ENCODE data around the gene MTHFS. TPM values are rescaled to one million over a fixed set of nuclear protein-coding genes. Genes with fewer than 3 reads are reported as not detected.

Gene MTHFS
- total and polyA plus RNA-seq, 2 donors (not counting 3 experiments of a cell fraction or from before 2014, with no cell fraction given), result 9.3 to 15.7 TPM

DNA sequence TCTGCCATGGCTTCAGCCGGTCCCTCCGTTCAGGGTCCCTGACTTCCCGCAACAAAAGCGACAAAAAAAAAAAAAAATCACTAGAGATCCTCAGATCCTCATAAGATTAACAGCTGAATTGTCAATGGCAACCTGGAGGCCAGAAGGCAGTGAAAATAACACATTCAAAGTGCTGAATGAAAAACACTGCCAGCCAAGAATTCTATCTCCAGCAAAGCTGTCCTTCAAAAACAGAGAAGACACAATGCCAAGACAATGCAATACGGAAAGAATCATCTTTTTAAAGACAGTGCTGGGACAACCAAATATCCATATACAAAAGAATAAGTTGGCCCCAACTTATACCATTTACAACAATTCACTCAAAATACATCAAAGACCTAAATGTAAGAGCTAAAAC is 21.6 kb downstream of the MTHFS start:
- Histone ChIP-seq H3K9ac (replicated peaks; ENCODE audit: extremely low read depth, insufficient read depth, low read length) (no peak overlapping the region), H3K79me2 (ENCODE audit: control insufficient read depth, insufficient read depth, low read length) (no peaks in the 10 kb centered on the region), H3K4me3 (replicated peaks in 1 of 3; ENCODE audit: insufficient read depth in 1 of 3, low read depth in 1 of 3, low read length in 3 of 3) (no peak overlapping the region), H3K36me3 (ENCODE audit: control insufficient read depth in 2 of 2, extremely low read depth in 1 of 2, insufficient read depth in 2 of 2, low read length in 2 of 2) (no peaks in the 10 kb centered on the region), H4K20me1 (replicated peaks; ENCODE audit: control insufficient read depth, extremely low read depth, insufficient read depth, low read length) (no peaks in the 10 kb centered on the region), H3K4me2 (ENCODE audit: insufficient read depth, low read length) (no peak overlapping the region), H3K27ac (ENCODE audit: insufficient read depth, low read depth, low read length) (no peak overlapping the region), H3K27me3 (ENCODE audit: control insufficient read depth in 2 of 2, insufficient read depth in 2 of 2, low read length in 2 of 2) (no peaks in the 10 kb centered on the region), H2AFZ (ENCODE audit: low read depth, low read length) (no peak overlapping the region), H3K9me1 (replicated peaks; ENCODE audit: control insufficient read depth, extremely low read depth, insufficient read depth, low read length) (no peaks in the 10 kb centered on the region), H3K4me1 (ENCODE audit: control insufficient read depth, extremely low read depth, insufficient read depth, low read length) (no peaks in the 10 kb centered on the region), H3K9me3 (replicated peaks; ENCODE audit: control insufficient read depth, insufficient read depth, low read length) (no peaks in the 10 kb centered on the region)
- dilution Hi-C loops (cut with MboI; ENCODE audit: extremely low pct_ligation_motif_present, low sequenced_read_pairs) (no loop called here), intact Hi-C loops (cut with micrococcal nuclease) (no loop called here)
- no TSS peak for BruUV-seq (replicated peaks)
- ChIA-PET CTCF (interaction anchor here (1.6 to 2.2 kb wide), 3 partner anchors 20 to 536 kb away, joined by 4 to 7 read pairs (median 7); no protein-coding TSS in a partner anchor), POLR2A (no interaction called here)
- TF ChIP-seq, protein P1, sequence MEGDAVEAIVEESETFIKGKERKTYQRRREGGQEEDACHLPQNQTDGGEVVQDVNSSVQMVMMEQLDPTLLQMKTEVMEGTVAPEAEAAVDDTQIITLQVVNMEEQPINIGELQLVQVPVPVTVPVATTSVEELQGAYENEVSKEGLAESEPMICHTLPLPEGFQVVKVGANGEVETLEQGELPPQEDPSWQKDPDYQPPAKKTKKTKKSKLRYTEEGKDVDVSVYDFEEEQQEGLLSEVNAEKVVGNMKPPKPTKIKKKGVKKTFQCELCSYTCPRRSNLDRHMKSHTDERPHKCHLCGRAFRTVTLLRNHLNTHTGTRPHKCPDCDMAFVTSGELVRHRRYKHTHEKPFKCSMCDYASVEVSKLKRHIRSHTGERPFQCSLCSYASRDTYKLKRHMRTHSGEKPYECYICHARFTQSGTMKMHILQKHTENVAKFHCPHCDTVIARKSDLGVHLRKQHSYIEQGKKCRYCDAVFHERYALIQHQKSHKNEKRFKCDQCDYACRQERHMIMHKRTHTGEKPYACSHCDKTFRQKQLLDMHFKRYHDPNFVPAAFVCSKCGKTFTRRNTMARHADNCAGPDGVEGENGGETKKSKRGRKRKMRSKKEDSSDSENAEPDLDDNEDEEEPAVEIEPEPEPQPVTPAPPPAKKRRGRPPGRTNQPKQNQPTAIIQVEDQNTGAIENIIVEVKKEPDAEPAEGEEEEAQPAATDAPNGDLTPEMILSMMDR (IDR thresholded peaks at IDR 0.05; ENCODE audit: extremely low read depth in 1 of 2, insufficient read depth in 1 of 2, low read depth in 1 of 2, low read length in 2 of 2), result no peak
- no peak for TF ChIP-seq MYC (IDR thresholded peaks at IDR 0.05; ENCODE audit: low read depth, low read length)
- no peak for FAIRE-seq
- no peak for DNase-seq (ENCODE audit: low read depth, low spot score)

DNA sequence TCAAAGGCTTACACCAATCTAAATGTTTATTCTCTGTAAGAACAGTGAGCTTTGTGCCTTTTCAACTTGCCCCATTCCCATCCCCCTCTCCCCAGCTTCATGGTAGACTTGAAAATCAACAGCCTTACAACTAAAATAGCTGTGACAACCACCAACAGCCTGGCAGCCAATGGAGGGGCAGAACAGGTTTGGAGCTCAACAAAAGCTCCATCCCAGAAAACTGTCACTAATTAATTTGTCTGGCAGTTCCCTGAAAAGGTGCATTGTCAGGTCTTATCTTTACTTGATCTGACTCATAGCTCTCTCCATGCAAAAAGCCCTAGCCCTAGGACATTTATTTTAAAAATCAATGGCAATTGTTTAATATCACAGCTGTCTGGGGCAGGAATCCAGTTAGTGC is 22.6 kb downstream of the MTHFS start:
- FAIRE-seq, result no peak
- Histone ChIP-seq H3K4me2 (ENCODE audit: insufficient read depth, low read length) (no peak overlapping the region), H3K36me3 (ENCODE audit: control insufficient read depth in 2 of 2, extremely low read depth in 1 of 2, insufficient read depth in 2 of 2, low read length in 2 of 2) (no peaks in the 10 kb centered on the region), H3K9me1 (replicated peaks; ENCODE audit: control insufficient read depth, extremely low read depth, insufficient read depth, low read length) (no peaks in the 10 kb centered on the region), H2AFZ (ENCODE audit: low read depth, low read length) (no peak overlapping the region), H3K9ac (replicated peaks; ENCODE audit: extremely low read depth, insufficient read depth, low read length) (no peak overlapping the region), H3K79me2 (ENCODE audit: control insufficient read depth, insufficient read depth, low read length) (no peaks in the 10 kb centered on the region), H3K4me1 (ENCODE audit: control insufficient read depth, extremely low read depth, insufficient read depth, low read length) (no peaks in the 10 kb centered on the region), H4K20me1 (replicated peaks; ENCODE audit: control insufficient read depth, extremely low read depth, insufficient read depth, low read length) (no peaks in the 10 kb centered on the region), H3K9me3 (replicated peaks; ENCODE audit: control insufficient read depth, insufficient read depth, low read length) (no peaks in the 10 kb centered on the region), H3K27ac (ENCODE audit: insufficient read depth, low read depth, low read length) (no peak overlapping the region), H3K4me3 (replicated peaks in 1 of 3; ENCODE audit: insufficient read depth in 1 of 3, low read depth in 1 of 3, low read length in 3 of 3) (no peak overlapping the region), H3K27me3 (ENCODE audit: control insufficient read depth in 2 of 2, insufficient read depth in 2 of 2, low read length in 2 of 2) (no peaks in the 10 kb centered on the region)
- POLR2A ChIA-PET, result no interaction called here
- BruUV-seq (replicated peaks), result no TSS peak
- DNase-seq (ENCODE audit: low read depth, low spot score), result no peak
- TF ChIP-seq GATA2 (IDR thresholded peaks at IDR 0.05; ENCODE audit: insufficient read depth, insufficient read length, low read depth, low read length) (peak; percentile 9), JUN (IDR thresholded peaks at IDR 0.05; ENCODE audit: borderline replicate concordance, insufficient read depth, insufficient read length, low read depth) (no peak), EZH2 (IDR thresholded peaks at IDR 0.05; ENCODE audit: borderline replicate concordance, low read depth, low read length, severe bottlenecking) (no peak)
- TF ChIP-seq, protein P2, sequence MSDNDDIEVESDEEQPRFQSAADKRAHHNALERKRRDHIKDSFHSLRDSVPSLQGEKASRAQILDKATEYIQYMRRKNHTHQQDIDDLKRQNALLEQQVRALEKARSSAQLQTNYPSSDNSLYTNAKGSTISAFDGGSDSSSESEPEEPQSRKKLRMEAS (IDR thresholded peaks at IDR 0.05; ENCODE audit: insufficient read depth, insufficient read length), result no peak
- TF ChIP-seq, protein P1 (IDR thresholded peaks at IDR 0.05; ENCODE audit: extremely low read depth in 1 of 2, insufficient read depth in 1 of 2, low read depth in 1 of 2, low read length in 2 of 2), result no peak
- CTCF ChIA-PET, result interaction anchor here (1.2 to 2.3 kb wide), 5 partner anchors 19 to 535 kb away, joined by 3 to 7 read pairs (median 6); partner anchors contain the start of gene MTHFS
- intact Hi-C loops (cut with micrococcal nuclease) (no loop called here), dilution Hi-C loops (cut with MboI; ENCODE audit: extremely low pct_ligation_motif_present, low sequenced_read_pairs) (no loop called here)

Measured in endothelial cell of umbilical vein (primary cell).